Measurements from ENCODE around the gene MACROD2. TPM values are rescaled to one million over a fixed set of nuclear protein-coding genes. Genes with fewer than 3 reads are reported as not detected.
A peak's percentile ranks its signal among the peaks of the same experiment; 100 is the strongest.

Gene MACROD2
- total RNA-seq, 6 experiments from 2014 or later: 0.05 to 0.57 (median 0.11) TPM; not detected in 1

GRCh38 chr20:15232243-15232642 is 1236.9 kb downstream of the MACROD2 start:
- H3K9me3 Mint-ChIP-seq: peaks cover 49% of the 10 kb centered on the region
- no peak overlapping the region for H3K4me3 Mint-ChIP-seq
- TF ChIP-seq, protein P1, sequence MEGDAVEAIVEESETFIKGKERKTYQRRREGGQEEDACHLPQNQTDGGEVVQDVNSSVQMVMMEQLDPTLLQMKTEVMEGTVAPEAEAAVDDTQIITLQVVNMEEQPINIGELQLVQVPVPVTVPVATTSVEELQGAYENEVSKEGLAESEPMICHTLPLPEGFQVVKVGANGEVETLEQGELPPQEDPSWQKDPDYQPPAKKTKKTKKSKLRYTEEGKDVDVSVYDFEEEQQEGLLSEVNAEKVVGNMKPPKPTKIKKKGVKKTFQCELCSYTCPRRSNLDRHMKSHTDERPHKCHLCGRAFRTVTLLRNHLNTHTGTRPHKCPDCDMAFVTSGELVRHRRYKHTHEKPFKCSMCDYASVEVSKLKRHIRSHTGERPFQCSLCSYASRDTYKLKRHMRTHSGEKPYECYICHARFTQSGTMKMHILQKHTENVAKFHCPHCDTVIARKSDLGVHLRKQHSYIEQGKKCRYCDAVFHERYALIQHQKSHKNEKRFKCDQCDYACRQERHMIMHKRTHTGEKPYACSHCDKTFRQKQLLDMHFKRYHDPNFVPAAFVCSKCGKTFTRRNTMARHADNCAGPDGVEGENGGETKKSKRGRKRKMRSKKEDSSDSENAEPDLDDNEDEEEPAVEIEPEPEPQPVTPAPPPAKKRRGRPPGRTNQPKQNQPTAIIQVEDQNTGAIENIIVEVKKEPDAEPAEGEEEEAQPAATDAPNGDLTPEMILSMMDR (IDR thresholded peaks at IDR 0.05): no peak
- no peaks in the 10 kb centered on the region for H3K36me3 Mint-ChIP-seq (ENCODE audit: low read depth)
- no peaks in the 10 kb centered on the region; the same call in 1 of the 2 replicates for H3K27me3 Mint-ChIP-seq (ENCODE audit: insufficient read depth)
- no peak for DNase-seq
- no peak overlapping the region for H3K27ac Mint-ChIP-seq
- no peaks in the 10 kb centered on the region for H3K4me1 Mint-ChIP-seq (ENCODE audit: low read depth)

DNA sequence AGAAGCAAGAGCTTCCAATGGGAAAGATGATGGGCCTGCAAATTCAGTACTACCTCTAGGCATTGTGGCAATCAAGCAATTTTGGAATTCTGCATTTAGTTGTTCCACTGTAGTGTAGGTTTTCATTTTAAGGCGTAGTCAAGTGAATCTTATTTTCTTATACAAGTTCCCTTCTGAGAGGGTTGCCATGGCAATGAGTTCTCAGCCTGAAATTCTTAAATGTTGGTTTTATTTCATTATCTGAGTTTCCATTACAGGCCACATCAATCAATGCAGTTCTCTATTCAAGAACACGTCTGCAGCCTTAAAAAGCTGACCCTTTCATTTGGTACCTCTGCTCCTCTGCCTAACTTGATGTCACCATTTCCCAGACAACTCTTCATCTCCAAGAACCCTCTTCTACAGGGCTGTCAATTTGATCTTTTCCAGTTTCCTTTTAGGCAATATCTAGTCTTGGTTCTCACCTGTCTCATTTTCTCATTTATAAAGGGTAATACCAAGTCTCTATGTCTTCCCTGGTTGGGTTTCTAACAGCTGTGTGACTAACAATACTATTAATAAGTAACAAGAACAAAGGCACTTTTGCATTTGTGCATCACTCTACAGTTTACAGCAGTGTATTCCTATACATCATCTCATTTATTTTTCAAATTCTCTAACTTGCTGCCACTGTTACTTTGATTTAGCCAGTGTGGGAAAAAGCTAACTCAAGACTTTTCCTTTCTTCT is 1240.3 kb downstream of the MACROD2 start:
- no peak overlapping the region for H3K27ac Mint-ChIP-seq
- no peak overlapping the region for H3K4me3 Mint-ChIP-seq
- no peaks in the 10 kb centered on the region for H3K4me1 Mint-ChIP-seq (ENCODE audit: low read depth)
- no peak for DNase-seq
- no peaks in the 10 kb centered on the region for H3K36me3 Mint-ChIP-seq (ENCODE audit: low read depth)
- H3K27me3 Mint-ChIP-seq (ENCODE audit: insufficient read depth): no peaks in the 10 kb centered on the region; the same call in 1 of the 2 replicates
- TF ChIP-seq, protein P1 (IDR thresholded peaks at IDR 0.05): no peak
- H3K9me3 Mint-ChIP-seq: peaks cover 62% of the 10 kb centered on the region

- TF ChIP-seq, protein P1 (IDR thresholded peaks at IDR 0.05): peak; percentile 20; the same call in 1 of the 2 replicates
- peaks cover 50% of the 10 kb centered on the region for H3K9me3 Mint-ChIP-seq
- H3K27ac Mint-ChIP-seq: no peak overlapping the region
- no peaks in the 10 kb centered on the region for H3K4me1 Mint-ChIP-seq (ENCODE audit: low read depth)
- no peak overlapping the region for H3K4me3 Mint-ChIP-seq
- no peaks in the 10 kb centered on the region; the same call in 1 of the 2 replicates for H3K27me3 Mint-ChIP-seq (ENCODE audit: insufficient read depth)
- no peak for DNase-seq
- H3K36me3 Mint-ChIP-seq (ENCODE audit: low read depth): no peaks in the 10 kb centered on the region
Measured at GRCh38 chr20:15236812-15237211, 1241.5 kb downstream of the MACROD2 start.

- DNase-seq: no peak
- H3K27me3 Mint-ChIP-seq (ENCODE audit: insufficient read depth): no peaks in the 10 kb centered on the region; the same call in 1 of the 2 replicates
- H3K36me3 Mint-ChIP-seq (ENCODE audit: low read depth): no peaks in the 10 kb centered on the region
- no peaks in the 10 kb centered on the region for H3K4me1 Mint-ChIP-seq (ENCODE audit: low read depth)
- TF ChIP-seq, protein P1 (IDR thresholded peaks at IDR 0.05): no peak
- no peak overlapping the region for H3K27ac Mint-ChIP-seq
- no peak overlapping the region for H3K4me3 Mint-ChIP-seq
- H3K9me3 Mint-ChIP-seq: peaks cover 68% of the 10 kb centered on the region
Measured at GRCh38 chr20:15239542-15240206, 1244.4 kb downstream of the MACROD2 start.

GRCh38 chr20:15240801-15241200 is 1245.5 kb downstream of the MACROD2 start:
- Mint-ChIP-seq H3K36me3 (ENCODE audit: low read depth) (no peaks in the 10 kb centered on the region), H3K9me3 (peaks cover 61% of the 10 kb centered on the region), H3K27me3 (ENCODE audit: insufficient read depth) (no peaks in the 10 kb centered on the region; the same call in 1 of the 2 replicates), H3K4me3 (no peak overlapping the region), H3K27ac (no peak overlapping the region), H3K4me1 (ENCODE audit: low read depth) (no peaks in the 10 kb centered on the region)
- TF ChIP-seq, protein P1 (IDR thresholded peaks at IDR 0.05): no peak
- no peak for DNase-seq
